HG03025 (cell line): ENCODE results near the gene ITPR2.
A peak's percentile ranks its signal among the peaks of the same experiment; 100 is the strongest.

Experiments
- ATAC-seq: cut with Tn5 transposase; IDR thresholded peaks from one replicate; pipeline ENCODE4 v1.9.1; 2021; ENCODE audit warnings: mild to moderate bottlenecking, moderate library complexity; ENCODE audit not compliant: unreplicated experiment, low FRiP score

Gene ITPR2

GRCh38 chr12:26374934-26375680 is 457.9 kb downstream of the ITPR2 start:
- ATAC-seq: no peak

DNA sequence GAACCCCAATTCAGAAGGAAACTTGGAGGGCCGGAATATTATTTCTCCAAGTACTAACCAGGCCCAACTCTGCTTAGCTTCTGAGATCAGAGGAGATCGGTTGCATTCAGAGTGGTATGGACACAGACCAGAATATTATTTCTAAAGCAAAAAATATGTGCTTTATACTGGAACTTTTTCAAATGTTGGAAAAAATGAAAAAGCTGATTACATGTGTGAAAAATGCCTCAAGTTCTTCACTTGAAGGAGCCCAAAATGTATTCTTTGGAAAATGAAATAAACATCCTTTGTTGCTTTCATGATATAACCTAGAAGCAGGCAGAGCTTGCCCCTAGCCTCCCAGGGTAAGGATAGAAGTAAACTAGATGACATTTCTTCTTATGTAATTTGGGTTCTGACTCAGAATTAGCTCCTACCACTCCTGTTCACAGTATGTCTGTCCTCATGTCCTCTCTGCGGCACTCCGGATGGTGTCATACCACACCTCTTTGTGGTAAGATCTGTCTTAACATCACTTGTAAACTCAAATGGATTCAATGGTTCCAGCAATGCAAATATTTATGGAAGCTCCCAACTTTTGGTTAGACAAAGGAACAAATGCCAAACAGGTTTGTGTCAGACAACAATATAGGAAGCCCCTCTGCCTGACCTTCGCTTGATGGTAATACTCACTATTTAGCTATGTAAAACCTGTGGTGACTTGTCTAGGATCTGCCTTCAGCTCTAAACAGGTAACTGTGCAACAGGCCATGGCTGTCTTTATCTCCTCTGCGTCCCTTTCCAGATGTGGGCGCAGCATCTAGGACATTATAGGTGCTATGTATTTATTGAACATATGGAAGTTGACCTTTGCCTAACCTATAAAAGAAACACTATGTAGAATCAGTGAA is 459.1 kb downstream of the ITPR2 start:
- no peak for ATAC-seq

DNA sequence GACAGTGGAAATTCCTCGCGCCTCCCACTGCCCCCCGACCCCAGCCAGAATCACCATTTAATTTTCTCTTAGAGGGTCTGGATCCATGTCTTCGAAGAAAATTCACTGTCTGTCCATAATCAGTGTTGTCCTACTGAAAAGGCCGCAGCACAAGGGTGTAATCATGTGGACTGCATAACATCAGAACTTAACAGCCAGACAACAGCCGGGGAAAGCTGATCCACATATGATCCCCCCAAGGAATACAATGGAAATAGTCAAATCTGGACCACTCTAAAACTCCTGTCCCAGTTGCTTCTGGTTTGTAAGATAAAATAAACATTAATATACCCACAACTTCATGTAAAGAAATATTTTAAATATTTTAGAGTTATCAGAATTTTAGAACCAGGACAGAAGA is 460.1 kb downstream of the ITPR2 start:
- no peak for ATAC-seq

DNA sequence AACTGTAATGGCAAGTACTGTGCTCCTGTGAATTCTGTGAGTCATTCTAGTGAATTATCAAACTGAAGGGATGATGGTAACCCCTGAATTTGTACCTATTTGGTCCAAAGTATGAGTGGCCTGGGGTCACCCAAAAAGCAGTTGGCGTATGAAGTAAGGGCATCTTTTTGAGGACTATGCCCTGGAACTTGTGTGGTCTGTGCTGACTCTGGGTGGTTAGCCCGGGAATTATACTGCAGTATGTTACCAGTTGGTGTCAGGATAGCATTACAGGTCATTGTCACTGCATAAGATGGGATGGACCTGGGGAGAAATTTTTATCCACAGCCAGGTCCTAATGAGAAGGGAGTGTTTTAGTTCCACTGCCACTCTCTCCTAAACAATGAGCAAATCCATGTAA is 462.9 kb downstream of the ITPR2 start:
- ATAC-seq: no peak

DNA sequence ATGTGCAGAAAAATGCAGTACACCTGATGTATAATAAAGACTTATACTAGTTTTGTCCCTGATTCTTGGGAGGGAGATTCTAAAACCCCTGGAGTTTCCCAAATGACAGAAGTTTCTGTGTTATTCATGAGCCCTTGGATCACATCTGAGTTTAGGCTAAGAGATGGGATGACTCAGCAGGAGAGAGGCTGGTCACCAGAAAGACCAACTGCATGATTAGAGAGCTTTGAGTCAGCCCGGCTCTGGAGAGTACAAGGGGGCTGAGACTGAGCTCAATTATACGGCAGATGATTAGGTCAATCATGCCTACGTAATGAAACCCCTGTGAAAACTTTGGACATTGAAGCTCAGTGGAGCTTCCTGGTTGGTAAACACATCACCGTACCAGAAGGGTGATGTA is 463.4 kb downstream of the ITPR2 start:
- ATAC-seq: no peak

- ATAC-seq: no peak
Measured at GRCh38 chr12:26367991-26368730, 464.8 kb downstream of the ITPR2 start.

- ATAC-seq: no peak
Measured at GRCh38 chr12:26361964-26362363, 471.0 kb downstream of the ITPR2 start.

- no peak for ATAC-seq
Measured at GRCh38 chr12:26360062-26360461, 472.9 kb downstream of the ITPR2 start.

GRCh38 chr12:26359576-26359975 is 473.4 kb downstream of the ITPR2 start:
- ATAC-seq: no peak

DNA sequence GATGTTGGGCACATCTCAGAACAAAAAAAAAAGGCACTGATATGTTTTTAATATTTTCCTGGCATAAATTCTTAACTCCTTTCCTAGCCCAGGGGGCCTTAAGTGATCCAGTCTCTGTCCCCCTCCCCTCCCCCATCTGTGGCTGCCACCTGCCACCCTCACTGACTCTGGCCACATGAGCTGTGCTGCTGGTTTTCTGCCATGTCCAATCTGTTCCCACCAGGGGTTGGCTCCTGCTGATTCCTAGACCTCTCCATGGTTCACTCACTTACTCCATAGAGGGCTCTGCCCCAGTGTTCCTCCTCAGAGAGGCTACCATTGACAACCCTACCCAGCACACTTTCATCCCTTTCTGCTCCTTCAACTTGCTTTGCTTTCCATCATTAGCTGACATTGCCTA is 474.3 kb downstream of the ITPR2 start:
- no peak for ATAC-seq

- no peak for ATAC-seq
Measured at GRCh38 chr12:26347300-26347699, 485.7 kb downstream of the ITPR2 start.

DNA sequence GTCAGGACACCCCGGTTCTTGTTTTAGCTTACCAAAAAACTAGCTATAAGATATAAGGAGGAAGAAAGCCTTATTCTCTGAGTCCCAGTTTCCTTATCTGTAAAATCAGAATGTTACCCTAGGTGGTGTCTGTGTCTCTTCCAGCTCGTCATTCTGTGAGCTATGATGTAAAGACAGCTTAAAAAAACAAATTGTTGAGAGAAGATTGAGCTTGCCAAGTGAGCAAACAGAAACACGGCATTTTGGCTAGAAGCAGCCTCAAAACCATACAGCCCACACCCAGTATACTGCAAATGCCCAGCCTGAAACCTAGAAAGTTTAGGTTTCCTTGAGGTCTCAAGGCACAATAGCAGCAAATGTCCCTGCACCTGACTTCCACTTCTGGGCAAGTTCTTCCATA is 486.3 kb downstream of the ITPR2 start:
- no peak for ATAC-seq

- ATAC-seq: no peak
Measured at GRCh38 chr12:26345471-26346003, 487.5 kb downstream of the ITPR2 start.

DNA sequence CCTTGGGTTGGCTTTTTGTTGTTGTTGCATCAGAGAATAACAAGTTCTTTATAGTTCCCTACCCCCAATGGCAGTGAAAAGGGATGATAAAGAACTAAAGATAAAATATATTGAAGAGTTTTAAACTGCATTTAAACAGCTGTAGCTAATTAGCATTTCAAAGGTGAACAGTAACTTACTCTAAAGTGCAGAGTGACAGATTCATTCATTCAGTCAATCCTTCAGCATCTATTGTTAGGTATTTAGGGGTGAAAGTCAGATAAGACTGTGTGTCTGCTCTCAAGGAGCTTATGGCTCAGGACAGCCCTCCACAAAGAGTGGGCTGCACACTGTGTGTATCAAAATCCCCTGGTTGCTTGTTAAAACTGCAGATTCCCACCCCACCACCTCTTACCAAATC is 491.5 kb downstream of the ITPR2 start:
- no peak for ATAC-seq

GRCh38 chr12:26340649-26341048 is 492.3 kb downstream of the ITPR2 start:
- peak; percentile 73 for ATAC-seq

DNA sequence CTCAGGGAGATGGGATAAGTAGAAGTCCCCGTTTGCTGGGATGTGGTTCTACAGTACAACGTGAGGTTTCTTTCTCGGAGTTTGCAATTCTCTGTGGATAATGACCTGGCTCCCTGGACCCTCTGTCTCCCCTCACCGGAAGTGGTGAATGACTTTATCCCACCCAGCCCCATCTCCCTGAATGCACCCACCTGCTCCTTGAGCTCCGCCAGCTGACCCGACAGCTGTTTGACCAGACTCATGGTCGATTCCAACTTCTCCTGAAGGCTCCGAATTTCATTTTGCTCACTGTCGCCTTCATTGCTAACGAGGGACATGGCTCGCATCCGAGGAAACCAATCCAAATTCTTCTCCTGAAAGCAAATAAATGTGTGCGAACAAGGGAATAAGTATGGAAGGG is 493.0 kb downstream of the ITPR2 start:
- ATAC-seq: no peak

- no peak for ATAC-seq
Measured at GRCh38 chr12:26338586-26339572, 494.1 kb downstream of the ITPR2 start.

DNA sequence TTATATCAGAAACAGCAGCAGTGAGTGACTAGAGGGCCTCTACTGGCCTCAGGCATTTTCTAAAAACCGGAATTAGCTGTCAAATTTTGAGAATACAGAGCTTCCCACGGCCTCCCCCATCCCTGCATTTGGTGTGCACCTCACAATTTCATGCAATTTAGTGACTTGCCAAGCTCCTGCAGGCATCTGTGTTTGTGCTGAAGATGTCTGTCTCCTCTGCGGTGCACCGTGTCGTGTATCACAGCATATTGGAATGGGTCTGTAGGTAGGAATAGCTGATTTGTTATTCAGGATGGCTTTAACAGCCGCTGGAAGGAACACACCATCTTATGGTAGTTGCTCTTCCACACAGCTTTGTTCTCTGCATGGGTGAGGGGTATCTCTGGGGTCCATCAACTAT is 497.3 kb downstream of the ITPR2 start:
- ATAC-seq: no peak

DNA sequence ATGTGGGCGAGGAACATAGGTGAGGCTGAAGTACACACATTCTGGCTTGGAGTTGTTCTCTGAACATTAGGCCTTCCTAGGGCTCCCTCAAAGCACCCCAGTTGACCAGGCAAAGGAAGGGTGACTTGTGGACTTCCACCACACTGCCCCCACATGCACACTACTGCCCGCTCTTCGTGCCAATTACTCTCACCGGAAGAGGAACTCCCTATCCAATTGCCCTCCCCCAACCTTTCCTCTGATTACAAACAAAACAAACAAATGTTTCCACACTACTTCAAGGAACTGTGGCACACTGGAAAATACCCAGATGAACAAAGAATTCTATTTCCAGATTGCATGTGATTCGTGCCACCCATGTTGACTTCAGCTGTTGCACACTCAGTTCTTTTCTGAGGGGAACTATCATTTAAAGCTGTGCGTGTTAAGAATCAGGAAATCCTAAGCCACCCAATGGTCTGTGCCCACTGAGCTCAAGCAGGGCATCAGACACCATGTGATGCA is 498.3 kb downstream of the ITPR2 start:
- no peak for ATAC-seq
